MCF 10A (cell line): Measurements from ENCODE around the gene SPAG6. TPM values are rescaled to one million over a fixed set of nuclear protein-coding genes. Genes with fewer than 3 reads are reported as not detected.

Experiments
- BruUV-seq: library from RNA; stranded (reverse); fragments of 400-500 nt; replicated peaks from 2 replicates; lab custom pipeline; 2021; lab: Mats Ljungman, UMichigan
- CTCF ChIA-PET: fragments of 300-600 bp; sonication (Branson Sonifier 250); formaldehyde crosslinking; extraction: SDS; loops from one replicate; lab custom pipeline; 2021; ENCODE audit warnings: antibody characterized with exemption, inconsistent platforms; lab: Yijun Ruan, JAX
- POLR2A ChIA-PET: fragments of 300-600, 350-650 bp; sonication (Branson Sonifier 250); formaldehyde crosslinking; extraction: SDS; loops from one replicate; lab custom pipeline; 2020; ENCODE audit warnings: antibody characterized with exemption, inconsistent platforms; lab: Yijun Ruan, JAX
- DNase-seq: peaks from one replicate; pipeline ENCODE4 v3.0.0-alpha.2; 2018; ENCODE audit not compliant: unreplicated experiment
- H3K27ac Mint-ChIP-seq: one replicate; pipeline ENCODE4 v1.8.0; 2022; ENCODE audit warnings: mild to moderate bottlenecking, low read depth, mixed read lengths; ENCODE audit not compliant: unreplicated experiment
- H3K27me3 Mint-ChIP-seq: one replicate; pipeline ENCODE4 v1.8.0; 2022; ENCODE audit warnings: mixed read lengths; ENCODE audit not compliant: insufficient read depth, unreplicated experiment
- H3K36me3 Mint-ChIP-seq: one replicate; pipeline ENCODE4 v1.8.0; 2022; ENCODE audit warnings: mild to moderate bottlenecking, moderate library complexity, mixed read lengths; ENCODE audit not compliant: insufficient read depth, unreplicated experiment
- H3K4me1 Mint-ChIP-seq: one replicate; pipeline ENCODE4 v1.8.0; 2022; ENCODE audit warnings: mixed read lengths; ENCODE audit not compliant: insufficient read depth, unreplicated experiment
- H3K4me3 Mint-ChIP-seq: one replicate; pipeline ENCODE4 v1.8.0; 2022; ENCODE audit warnings: mild to moderate bottlenecking, moderate library complexity, mixed read lengths; ENCODE audit not compliant: unreplicated experiment
- H3K9me3 Mint-ChIP-seq: one replicate; pipeline ENCODE4 v1.8.0; 2022; ENCODE audit warnings: mixed read lengths; ENCODE audit not compliant: unreplicated experiment
- intact Hi-C: fragments of 100-400 bp; cut with micrococcal nuclease; formaldehyde crosslinking; loops from 2 replicates; pipeline ENCODE4 v1.14.1; 2022
- total RNA-seq: library from RNA; stranded (reverse); gene quantifications from 2 replicates; pipeline ENCODE4 v1.2.3, GENCODE V29; 2022
- TF ChIP-seq, protein P1 (sequence below): fragments of 200-600 bp; IDR thresholded peaks from one replicate; pipeline ENCODE4 v1.8.0; 2022; ENCODE audit warnings: antibody characterized with exemption, mild to moderate bottlenecking; ENCODE audit not compliant: unreplicated experiment

SPAG6 gene
- total RNA-seq, 1 experiment from 2014 or later: not detected

DNA sequence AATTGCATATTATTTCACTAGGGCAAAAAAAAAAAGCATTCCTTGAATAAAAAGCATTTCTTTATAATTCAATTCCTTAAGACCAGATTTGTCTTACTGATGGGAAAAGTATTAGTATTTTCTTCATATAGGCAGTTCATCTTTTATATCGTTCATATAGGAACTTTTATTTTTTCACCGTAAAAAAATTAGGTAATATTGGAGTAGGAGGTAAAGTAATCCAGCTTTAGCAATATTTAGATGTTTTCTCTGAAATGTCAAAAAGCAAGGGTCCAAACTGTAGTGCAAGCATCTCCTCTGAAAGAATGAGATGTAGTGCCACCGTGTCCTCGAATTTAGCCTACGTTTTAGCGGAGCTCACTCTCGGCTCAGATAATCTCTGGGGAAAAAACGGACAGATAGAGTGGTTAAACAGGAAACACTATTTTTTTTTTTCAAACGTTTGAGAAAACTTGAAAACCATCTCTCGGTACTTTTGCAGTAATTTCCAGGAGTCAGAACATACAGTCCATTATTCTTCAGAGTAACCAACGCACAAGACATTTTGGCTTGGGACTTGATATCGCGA lies 5.5 kb upstream of the SPAG6 start:
- H3K27ac Mint-ChIP-seq: peak overlapping the region; percentile 85
- H3K4me1 Mint-ChIP-seq: peaks cover 9% of the 10 kb centered on the region
- ChIA-PET POLR2A (interaction anchor here (0.6 to 3.1 kb wide), 29 partner anchors 8 to 844 kb away, joined by 3 to 16 read pairs (median 4); partner anchors contain the start of gene DNAJC1), CTCF (interaction anchor here (0.6 to 2.2 kb wide), 11 partner anchors 20 to 648 kb away, joined by 3 to 8 read pairs (median 4); partner anchors contain the start of gene COMMD3)
- intact Hi-C loops: loop anchor here (1.0 kb wide), 1 partner anchor 111 kb away; no protein-coding TSS in a partner anchor
- TF ChIP-seq, protein P1, sequence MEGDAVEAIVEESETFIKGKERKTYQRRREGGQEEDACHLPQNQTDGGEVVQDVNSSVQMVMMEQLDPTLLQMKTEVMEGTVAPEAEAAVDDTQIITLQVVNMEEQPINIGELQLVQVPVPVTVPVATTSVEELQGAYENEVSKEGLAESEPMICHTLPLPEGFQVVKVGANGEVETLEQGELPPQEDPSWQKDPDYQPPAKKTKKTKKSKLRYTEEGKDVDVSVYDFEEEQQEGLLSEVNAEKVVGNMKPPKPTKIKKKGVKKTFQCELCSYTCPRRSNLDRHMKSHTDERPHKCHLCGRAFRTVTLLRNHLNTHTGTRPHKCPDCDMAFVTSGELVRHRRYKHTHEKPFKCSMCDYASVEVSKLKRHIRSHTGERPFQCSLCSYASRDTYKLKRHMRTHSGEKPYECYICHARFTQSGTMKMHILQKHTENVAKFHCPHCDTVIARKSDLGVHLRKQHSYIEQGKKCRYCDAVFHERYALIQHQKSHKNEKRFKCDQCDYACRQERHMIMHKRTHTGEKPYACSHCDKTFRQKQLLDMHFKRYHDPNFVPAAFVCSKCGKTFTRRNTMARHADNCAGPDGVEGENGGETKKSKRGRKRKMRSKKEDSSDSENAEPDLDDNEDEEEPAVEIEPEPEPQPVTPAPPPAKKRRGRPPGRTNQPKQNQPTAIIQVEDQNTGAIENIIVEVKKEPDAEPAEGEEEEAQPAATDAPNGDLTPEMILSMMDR: no peak
- peaks cover 15% of the 10 kb centered on the region for H3K27me3 Mint-ChIP-seq
- H3K4me3 Mint-ChIP-seq: peak overlapping the region; percentile 75
- H3K36me3 Mint-ChIP-seq: no peaks in the 10 kb centered on the region
- DNase-seq: no peak
- TSS peak; percentile 79 for BruUV-seq
- H3K9me3 Mint-ChIP-seq: no peaks in the 10 kb centered on the region

DNA sequence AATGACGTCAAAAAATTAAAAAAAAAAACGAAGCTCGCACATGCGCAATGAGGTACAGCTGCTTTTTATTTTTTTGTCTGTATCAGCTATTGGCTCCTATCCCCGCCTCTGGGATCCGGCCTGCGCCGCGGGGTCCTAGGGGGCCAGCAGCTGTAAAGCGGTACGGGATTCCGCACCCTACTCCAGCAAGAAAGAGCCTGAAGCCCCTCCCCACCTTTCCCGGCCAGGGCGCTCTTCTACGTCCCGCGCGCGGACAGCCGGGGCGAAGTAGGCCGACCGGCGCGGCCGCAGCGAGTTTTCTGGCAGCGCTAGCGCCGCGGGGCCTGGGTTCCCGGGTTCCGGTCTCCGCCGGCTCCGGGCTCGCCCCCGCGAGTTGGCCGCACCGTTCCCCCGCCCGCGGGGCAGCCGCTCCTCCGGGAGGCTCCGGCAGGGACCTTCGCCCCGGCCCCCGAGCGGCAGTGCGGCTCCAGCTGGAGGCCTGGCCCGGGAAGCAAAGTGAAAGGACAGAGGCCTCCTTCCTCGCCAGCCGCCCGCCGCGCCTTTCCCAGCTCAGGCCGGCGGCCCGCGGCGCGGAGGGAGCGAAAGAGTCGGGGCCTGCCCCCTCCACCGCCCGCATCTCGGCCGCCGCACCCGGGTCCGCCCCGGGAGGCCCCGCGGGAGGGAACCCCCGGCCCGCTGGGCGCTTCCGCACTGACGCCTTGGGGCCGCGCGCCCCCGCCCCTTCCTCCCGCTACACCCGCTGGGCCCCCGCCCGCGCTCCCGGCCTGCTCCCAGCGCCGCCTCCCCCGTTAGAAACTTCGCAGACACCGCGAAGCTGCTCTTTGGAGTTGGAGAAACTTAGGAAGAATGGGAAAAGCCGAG lies 4.7 kb upstream of the SPAG6 start:
- ChIA-PET POLR2A (interaction anchor here (0.6 to 3.1 kb wide), 32 partner anchors 9 to 845 kb away, joined by 3 to 16 read pairs (median 4); partner anchors contain the start of gene DNAJC1), CTCF (interaction anchor here (0.6 to 2.2 kb wide), 14 partner anchors 15 to 1012 kb away, joined by 3 to 8 read pairs (median 4); partner anchors contain the start of genes COMMD3 and DNAJC1)
- intact Hi-C loops: loop anchor here (1.0 kb wide), 1 partner anchor 111 kb away; no protein-coding TSS in a partner anchor
- H3K4me1 Mint-ChIP-seq: peaks cover 9% of the 10 kb centered on the region
- BruUV-seq: no TSS peak
- peak overlapping the region; percentile 85 for H3K27ac Mint-ChIP-seq
- H3K27me3 Mint-ChIP-seq: peaks cover 15% of the 10 kb centered on the region
- peak overlapping the region; percentile 75 for H3K4me3 Mint-ChIP-seq
- H3K36me3 Mint-ChIP-seq: no peaks in the 10 kb centered on the region
- no peaks in the 10 kb centered on the region for H3K9me3 Mint-ChIP-seq
- TF ChIP-seq, protein P1: no peak
- DNase-seq: peak; percentile 79

DNA sequence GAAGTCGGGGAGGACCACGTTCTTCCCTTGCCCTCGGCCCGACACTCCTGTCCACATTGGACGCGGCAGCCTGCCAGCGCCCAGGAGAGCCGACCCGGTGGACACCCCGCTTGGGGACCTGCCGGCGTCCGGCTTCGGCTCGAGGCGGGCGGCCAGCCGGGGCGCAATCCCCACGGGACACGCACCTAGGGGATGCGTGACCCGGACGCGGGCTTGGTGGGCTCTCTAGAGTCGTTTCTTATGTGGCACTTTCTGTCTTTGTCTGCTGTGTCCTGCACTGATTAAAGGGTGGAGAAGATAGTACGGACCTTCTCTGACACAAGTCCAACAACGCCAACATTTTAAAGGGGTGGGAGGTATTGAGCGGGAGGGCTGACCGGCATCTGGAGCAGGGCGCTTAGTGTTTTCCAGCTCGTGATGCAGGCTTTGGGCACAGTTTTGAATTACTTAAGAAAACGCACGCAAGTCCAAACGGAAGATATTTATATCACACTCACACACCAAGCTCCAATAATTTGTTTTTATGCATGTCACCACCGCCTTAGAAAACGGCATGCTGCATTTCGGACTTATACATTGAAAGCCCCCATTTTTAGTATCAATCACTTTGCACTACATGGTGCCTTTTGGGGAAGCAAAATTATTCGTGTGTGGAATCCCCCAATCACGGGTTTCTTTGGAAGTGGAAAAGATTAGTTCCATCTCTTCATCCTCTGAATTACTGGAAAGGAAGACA lies 3.9 kb upstream of the SPAG6 start:
- H3K27ac Mint-ChIP-seq: peak overlapping the region; percentile 85
- no peaks in the 10 kb centered on the region for H3K9me3 Mint-ChIP-seq
- peaks cover 3% of the 10 kb centered on the region for H3K36me3 Mint-ChIP-seq
- peak overlapping the region; percentile 75 for H3K4me3 Mint-ChIP-seq
- peaks cover 9% of the 10 kb centered on the region for H3K4me1 Mint-ChIP-seq
- TF ChIP-seq, protein P1: no peak
- BruUV-seq: TSS peak; percentile 69
- intact Hi-C loops: no loop called here
- CTCF ChIA-PET: interaction anchor here (0.6 to 2.2 kb wide), 8 partner anchors 9 to 338 kb away, joined by 3 to 8 read pairs (median 3); partner anchors contain the start of genes COMMD3 and DNAJC1
- POLR2A ChIA-PET: interaction anchor here (0.7 to 3.1 kb wide), 16 partner anchors 8 to 692 kb away, joined by 3 to 16 read pairs (median 4); partner anchors contain the start of gene DNAJC1
- peaks cover 15% of the 10 kb centered on the region for H3K27me3 Mint-ChIP-seq
- no peak for DNase-seq
